Esophagus muscularis mucosa (tissue), 4 donors: ENCODE measurements around the gene N4BP3. TPM values are rescaled to one million over a fixed set of nuclear protein-coding genes. Genes with fewer than 3 reads are reported as not detected.

ENCODE experiments used
- DNase-seq: peaks from one replicate; pipeline ENCODE4 v3.0.0-alpha.2; 2017; ENCODE audit errors: extremely low spot score
- H3K27ac ChIP-seq, 4 donors: fragments of 200-600 bp; sonication (generic); replicated peaks in 1 of 4; 1 replicate in 3 of 4; 2 replicates in 1 of 4; pipeline ENCODE4 v1.5.1; 2016 to 2019; ENCODE audit warnings: mild to moderate bottlenecking in 1 of 4
- H3K27me3 ChIP-seq, 4 donors: fragments of 200-600 bp; sonication (generic); one replicate each; pipeline versions ENCODE4 v1.5.1 to v1.6.0; 2016 to 2019
- H3K36me3 ChIP-seq, 4 donors: fragments of 200-600 bp; sonication (generic); one replicate each; pipeline ENCODE4 v1.5.1; 2016 to 2019
- H3K4me1 ChIP-seq, 4 donors: fragments of 200-600 bp; sonication (generic); one replicate each; pipeline ENCODE4 v1.5.1; 2016 to 2019
- H3K4me3 ChIP-seq, 4 donors: fragments of 200-600 bp; sonication (generic); 1 replicate in 2 of 4; 2 replicates in 2 of 4; pipeline ENCODE4 v1.5.1; 2016 to 2019; ENCODE audit warnings: mild to moderate bottlenecking in 4 of 4, moderate library complexity in 1 of 4
- H3K9me3 ChIP-seq, 4 donors: fragments of 200-600 bp; sonication (generic); 1 replicate in 3 of 4; 2 replicates in 1 of 4; pipeline ENCODE4 v1.5.1; 2016 to 2019
- CTCF ChIP-seq, 3 experiments: fragments of 200-600 bp in 2 of 3; fragments of 450-650 bp in 1 of 3; sonication (generic) in 2 of 3; IDR thresholded peaks; one replicate each; pipeline ENCODE4 v1.5.1; 2017 to 2019; ENCODE audit warnings: antibody characterized with exemption in 3 of 3, mild to moderate bottlenecking in 2 of 3, moderate library complexity in 1 of 3
- EP300 ChIP-seq: sonication (generic); formaldehyde crosslinking; IDR thresholded peaks from one replicate; pipeline ENCODE4 v1.6.1; 2017; ENCODE audit warnings: antibody characterized with exemption
- POLR2A ChIP-seq: fragments of 450-650 bp; IDR thresholded peaks from one replicate; pipeline ENCODE4 v1.6.1; 2017; ENCODE audit warnings: antibody characterized with exemption, moderate library complexity, mild to moderate bottlenecking, low read depth
- POLR2AphosphoS5 ChIP-seq, 2 donors: sonication (generic); formaldehyde crosslinking; IDR thresholded peaks; one replicate each; pipeline ENCODE4 v1.6.1; 2017; ENCODE audit warnings: antibody characterized with exemption in 2 of 2
- WGBS: methylation state at CpG from one replicate; pipeline ENCODE4 v1.1.5; 2018; 5-methylcytosine and 5-hydroxymethylcytosine counted together
- intact Hi-C: fragments of 100-400 bp; cut with DNase I; formaldehyde crosslinking; loops from one replicate; pipeline ENCODE4 v1.15.1; 2023
- total RNA-seq, 4 donors: library from RNA; depleted of rRNA; stranded (reverse); fragments of >200 nt; gene quantifications; one replicate each; pipeline versions ENCODE4 v1.1.0 to v1.2.1, GENCODE V29; 2016

Gene N4BP3
- total RNA-seq, 4 donors from 2014 or later = 1.7 to 4.3 (median 2.2) TPM

DNA sequence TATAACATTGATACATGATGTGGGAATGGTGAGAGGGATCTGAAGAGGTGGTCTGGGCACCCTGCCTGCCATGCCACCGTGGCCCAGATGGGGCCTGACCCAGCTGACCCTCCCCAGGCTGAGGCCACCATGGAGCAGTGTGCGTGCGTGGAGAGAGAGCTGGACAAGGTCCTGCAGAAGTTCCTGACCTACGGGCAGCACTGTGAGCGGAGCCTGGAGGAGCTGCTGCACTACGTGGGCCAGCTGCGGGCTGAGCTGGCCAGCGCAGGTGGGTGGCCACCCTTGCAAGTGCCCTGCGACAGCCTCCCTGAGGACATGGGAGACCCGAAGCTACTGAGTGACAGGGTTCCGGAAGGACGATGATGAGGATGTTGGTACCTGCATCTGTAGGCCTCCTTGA, 24.7 kb downstream of the N4BP3 start:
- H3K27me3 ChIP-seq = no peaks in the 10 kb centered on the region
- H3K9me3 ChIP-seq = no peaks in the 10 kb centered on the region
- H3K36me3 ChIP-seq = peaks cover 23 to 93% (median 75%) of the 10 kb centered on the region in 4 donors
- H3K27ac ChIP-seq = no peak overlapping the region
- TF ChIP-seq POLR2A (no peak), CTCF (IDR thresholded peaks at IDR 0.05) (no peak), POLR2AphosphoS5 (IDR thresholded peaks at IDR 0.05) (no peak), EP300 (no peak)
- H3K4me3 ChIP-seq = no peak overlapping the region
- no peak for DNase-seq
- WGBS = 76% methylated on average over 12 of the region's 12 CpGs
- H3K4me1 ChIP-seq = peaks cover 0 to 7% (median 4%) of the 10 kb centered on the region in 4 donors
- intact Hi-C loops = no loop called here

- TF ChIP-seq EP300 (no peak), POLR2A (no peak), CTCF (IDR thresholded peaks at IDR 0.05) (no peak), POLR2AphosphoS5 (IDR thresholded peaks at IDR 0.05) (no peak)
- 96% methylated on average over 4 of the region's 4 CpGs for WGBS
- intact Hi-C loops = no loop called here
Measured at GRCh38 chr5:178141550-178141949, 28.2 kb downstream of the N4BP3 start.

GRCh38 chr5:178142642-178143041, 29.3 kb downstream of the N4BP3 start:
- Histone ChIP-seq H3K9me3 (no peaks in the 10 kb centered on the region), H3K27me3 (no peaks in the 10 kb centered on the region), H3K36me3 (peaks cover 47 to 96% (median 85%) of the 10 kb centered on the region in 4 donors), H3K27ac (no peak overlapping the region), H3K4me1 (peaks cover 0 to 20% (median 18%) of the 10 kb centered on the region in 4 donors), H3K4me3 (no peak overlapping the region)
- 90% methylated on average over 9 of the region's 20 CpGs for WGBS
- intact Hi-C loops = no loop called here
- TF ChIP-seq CTCF (IDR thresholded peaks at IDR 0.05) (no peak), EP300 (no peak)
- no peak for DNase-seq

More at GRCh38 chr5:178141550-178141949, 28.2 kb downstream of the N4BP3 start:
- no peak for DNase-seq
- no peaks in the 10 kb centered on the region for H3K9me3 ChIP-seq
- no peak overlapping the region for H3K4me3 ChIP-seq
- H3K27ac ChIP-seq = no peak overlapping the region
- H3K27me3 ChIP-seq = no peaks in the 10 kb centered on the region
- H3K4me1 ChIP-seq = peaks cover 0 to 20% (median 18%) of the 10 kb centered on the region in 4 donors
- peaks cover 36 to 95% (median 83%) of the 10 kb centered on the region in 4 donors for H3K36me3 ChIP-seq

DNA sequence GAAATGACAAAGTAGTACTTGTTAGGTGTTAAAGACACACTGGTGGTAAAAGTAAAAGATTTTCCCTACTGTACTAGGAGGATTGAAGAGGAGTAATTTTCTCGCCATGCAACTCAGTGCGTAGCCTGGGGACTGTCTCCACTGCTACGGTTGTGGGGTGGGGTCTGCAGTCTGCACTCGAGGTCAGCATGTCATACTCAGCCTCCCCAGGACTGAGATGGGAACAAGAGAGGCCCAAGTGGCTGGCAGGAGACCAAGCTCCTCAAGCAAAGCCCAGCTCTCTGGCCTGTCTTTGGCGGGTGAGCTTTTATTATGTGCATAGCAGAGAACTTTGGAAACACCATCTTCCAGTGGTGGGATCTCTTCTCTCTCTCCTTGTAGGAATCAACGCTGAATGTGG, 29.9 kb downstream of the N4BP3 start:
- DNase-seq = no peak
- TF ChIP-seq EP300 = no peak
- TF ChIP-seq POLR2A = no peak
- TF ChIP-seq POLR2AphosphoS5 (IDR thresholded peaks at IDR 0.05) = no peak
- no peak for TF ChIP-seq CTCF (IDR thresholded peaks at IDR 0.05)
- intact Hi-C loops = no loop called here
- Histone ChIP-seq H3K27me3 (no peaks in the 10 kb centered on the region), H3K27ac (peak overlapping the region in 1 of 4 donors; percentile 34), H3K4me3 (no peak overlapping the region), H3K9me3 (no peaks in the 10 kb centered on the region), H3K4me1 (peaks cover 0 to 20% (median 18%) of the 10 kb centered on the region in 4 donors), H3K36me3 (peaks cover 53 to 96% (median 86%) of the 10 kb centered on the region in 4 donors)
- 60% methylated on average over 5 of the region's 6 CpGs for WGBS

GRCh38 chr5:178143901-178144300, 30.6 kb downstream of the N4BP3 start:
- DNase-seq = no peak
- H3K36me3 ChIP-seq = peaks cover 57 to 97% (median 86%) of the 10 kb centered on the region in 4 donors
- no peak overlapping the region for H3K4me3 ChIP-seq
- no peak for TF ChIP-seq CTCF (IDR thresholded peaks at IDR 0.05)
- TF ChIP-seq POLR2AphosphoS5 (IDR thresholded peaks at IDR 0.05) = no peak
- no peak for TF ChIP-seq EP300
- TF ChIP-seq POLR2A = no peak
- intact Hi-C loops = no loop called here
- no peaks in the 10 kb centered on the region for H3K9me3 ChIP-seq
- H3K4me1 ChIP-seq = peaks cover 0 to 20% (median 18%) of the 10 kb centered on the region in 4 donors
- H3K27me3 ChIP-seq = no peaks in the 10 kb centered on the region
- 53% methylated on average over 10 of the region's 10 CpGs for WGBS
- peak overlapping the region in 1 of 4 donors; percentile 34 for H3K27ac ChIP-seq
